K562 (cell line): ENCODE data around the gene MMRN2. TPM values are rescaled to one million over a fixed set of nuclear protein-coding genes. Genes with fewer than 3 reads are reported as not detected.

Experiments
- CBFB ChIP-seq: sonication (generic); formaldehyde crosslinking; IDR thresholded peaks from 2 replicates; pipeline ENCODE4 v1.4.0; 2020; ENCODE audit warnings: mild to moderate bottlenecking, missing genetic modification reagents
- PRMT5 ChIP-seq: sonication (generic); formaldehyde crosslinking; IDR thresholded peaks from 2 replicates; pipeline ENCODE4 v1.5.0; 2020; ENCODE audit warnings: missing genetic modification reagents
- RFX7 ChIP-seq: fragments of 250-450 bp; sonication (Bioruptor Pico); IDR thresholded peaks from 2 replicates; pipeline ENCODE4 v1.5.1; 2021; ENCODE audit warnings: mild to moderate bottlenecking
- ZNF780A ChIP-seq: fragments of 250-450 bp; sonication (Bioruptor Pico); IDR thresholded peaks from 2 replicates; pipeline ENCODE4 v1.5.0; 2021; ENCODE audit warnings: mild to moderate bottlenecking
- polyA plus RNA-seq, 8 experiments: library from polyadenylated mRNA; depleted of rRNA in 4 of 8; stranded (reverse) in 5 of 8; unstranded in 3 of 8; fragments of >200 nt; fragmentation: Nextera tagmentation in 2 of 8; fragmentation: Illumina TruSeq in 1 of 8; extraction: Ambion mirVana in 2 of 8; extraction: Trizol in 1 of 8; gene quantifications; 2 replicates each; pipeline versions ENCODE4 v1.2.1 to v1.2.3, GENCODE V29; 2011 to 2014; ENCODE audit warnings: inconsistent platforms in 1 of 8, missing spikeins in 1 of 8
- total RNA-seq, 7 experiments: library from RNA; depleted of rRNA in 6 of 7; stranded (reverse); fragments of >200 nt in 6 of 7; fragmentation: Illumina TruSeq in 2 of 7; extraction: Trizol in 2 of 7; gene quantifications; 2 replicates each; pipeline versions ENCODE4 v1.2.1 to v1.2.3, GENCODE V29; 2011 to 2021; ENCODE audit warnings: low replicate concordance in 1 of 7
- TF ChIP-seq, protein P1 (sequence below): fragments of 450-650 bp; IDR thresholded peaks from 2 replicates; pipeline ENCODE4 v1.6.1; 2016; ENCODE audit warnings: borderline replicate concordance
- TF ChIP-seq, protein P2 (sequence below): fragments of 450-650 bp; IDR thresholded peaks from 2 replicates; pipeline ENCODE4 v1.6.1; 2016; ENCODE audit warnings: mild to moderate bottlenecking, moderate library complexity

The MMRN2 gene
- total and polyA plus RNA-seq, 9 of the 15 experiments (the other 6 are each of a cell fraction or from before 2014, with no cell fraction given) = 0.07 to 2.0 (median 1.2) TPM

GRCh38 chr10:86888585-86889381 is 68.6 kb downstream of the MMRN2 start (continued):
- TF ChIP-seq, protein P1, sequence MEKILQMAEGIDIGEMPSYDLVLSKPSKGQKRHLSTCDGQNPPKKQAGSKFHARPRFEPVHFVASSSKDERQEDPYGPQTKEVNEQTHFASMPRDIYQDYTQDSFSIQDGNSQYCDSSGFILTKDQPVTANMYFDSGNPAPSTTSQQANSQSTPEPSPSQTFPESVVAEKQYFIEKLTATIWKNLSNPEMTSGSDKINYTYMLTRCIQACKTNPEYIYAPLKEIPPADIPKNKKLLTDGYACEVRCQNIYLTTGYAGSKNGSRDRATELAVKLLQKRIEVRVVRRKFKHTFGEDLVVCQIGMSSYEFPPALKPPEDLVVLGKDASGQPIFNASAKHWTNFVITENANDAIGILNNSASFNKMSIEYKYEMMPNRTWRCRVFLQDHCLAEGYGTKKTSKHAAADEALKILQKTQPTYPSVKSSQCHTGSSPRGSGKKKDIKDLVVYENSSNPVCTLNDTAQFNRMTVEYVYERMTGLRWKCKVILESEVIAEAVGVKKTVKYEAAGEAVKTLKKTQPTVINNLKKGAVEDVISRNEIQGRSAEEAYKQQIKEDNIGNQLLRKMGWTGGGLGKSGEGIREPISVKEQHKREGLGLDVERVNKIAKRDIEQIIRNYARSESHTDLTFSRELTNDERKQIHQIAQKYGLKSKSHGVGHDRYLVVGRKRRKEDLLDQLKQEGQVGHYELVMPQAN = no peak
- no peak for TF ChIP-seq RFX7 (CRISPR knock-in tag)
- TF ChIP-seq ZNF780A (CRISPR knock-in tag) = no peak
- TF ChIP-seq, protein P2, sequence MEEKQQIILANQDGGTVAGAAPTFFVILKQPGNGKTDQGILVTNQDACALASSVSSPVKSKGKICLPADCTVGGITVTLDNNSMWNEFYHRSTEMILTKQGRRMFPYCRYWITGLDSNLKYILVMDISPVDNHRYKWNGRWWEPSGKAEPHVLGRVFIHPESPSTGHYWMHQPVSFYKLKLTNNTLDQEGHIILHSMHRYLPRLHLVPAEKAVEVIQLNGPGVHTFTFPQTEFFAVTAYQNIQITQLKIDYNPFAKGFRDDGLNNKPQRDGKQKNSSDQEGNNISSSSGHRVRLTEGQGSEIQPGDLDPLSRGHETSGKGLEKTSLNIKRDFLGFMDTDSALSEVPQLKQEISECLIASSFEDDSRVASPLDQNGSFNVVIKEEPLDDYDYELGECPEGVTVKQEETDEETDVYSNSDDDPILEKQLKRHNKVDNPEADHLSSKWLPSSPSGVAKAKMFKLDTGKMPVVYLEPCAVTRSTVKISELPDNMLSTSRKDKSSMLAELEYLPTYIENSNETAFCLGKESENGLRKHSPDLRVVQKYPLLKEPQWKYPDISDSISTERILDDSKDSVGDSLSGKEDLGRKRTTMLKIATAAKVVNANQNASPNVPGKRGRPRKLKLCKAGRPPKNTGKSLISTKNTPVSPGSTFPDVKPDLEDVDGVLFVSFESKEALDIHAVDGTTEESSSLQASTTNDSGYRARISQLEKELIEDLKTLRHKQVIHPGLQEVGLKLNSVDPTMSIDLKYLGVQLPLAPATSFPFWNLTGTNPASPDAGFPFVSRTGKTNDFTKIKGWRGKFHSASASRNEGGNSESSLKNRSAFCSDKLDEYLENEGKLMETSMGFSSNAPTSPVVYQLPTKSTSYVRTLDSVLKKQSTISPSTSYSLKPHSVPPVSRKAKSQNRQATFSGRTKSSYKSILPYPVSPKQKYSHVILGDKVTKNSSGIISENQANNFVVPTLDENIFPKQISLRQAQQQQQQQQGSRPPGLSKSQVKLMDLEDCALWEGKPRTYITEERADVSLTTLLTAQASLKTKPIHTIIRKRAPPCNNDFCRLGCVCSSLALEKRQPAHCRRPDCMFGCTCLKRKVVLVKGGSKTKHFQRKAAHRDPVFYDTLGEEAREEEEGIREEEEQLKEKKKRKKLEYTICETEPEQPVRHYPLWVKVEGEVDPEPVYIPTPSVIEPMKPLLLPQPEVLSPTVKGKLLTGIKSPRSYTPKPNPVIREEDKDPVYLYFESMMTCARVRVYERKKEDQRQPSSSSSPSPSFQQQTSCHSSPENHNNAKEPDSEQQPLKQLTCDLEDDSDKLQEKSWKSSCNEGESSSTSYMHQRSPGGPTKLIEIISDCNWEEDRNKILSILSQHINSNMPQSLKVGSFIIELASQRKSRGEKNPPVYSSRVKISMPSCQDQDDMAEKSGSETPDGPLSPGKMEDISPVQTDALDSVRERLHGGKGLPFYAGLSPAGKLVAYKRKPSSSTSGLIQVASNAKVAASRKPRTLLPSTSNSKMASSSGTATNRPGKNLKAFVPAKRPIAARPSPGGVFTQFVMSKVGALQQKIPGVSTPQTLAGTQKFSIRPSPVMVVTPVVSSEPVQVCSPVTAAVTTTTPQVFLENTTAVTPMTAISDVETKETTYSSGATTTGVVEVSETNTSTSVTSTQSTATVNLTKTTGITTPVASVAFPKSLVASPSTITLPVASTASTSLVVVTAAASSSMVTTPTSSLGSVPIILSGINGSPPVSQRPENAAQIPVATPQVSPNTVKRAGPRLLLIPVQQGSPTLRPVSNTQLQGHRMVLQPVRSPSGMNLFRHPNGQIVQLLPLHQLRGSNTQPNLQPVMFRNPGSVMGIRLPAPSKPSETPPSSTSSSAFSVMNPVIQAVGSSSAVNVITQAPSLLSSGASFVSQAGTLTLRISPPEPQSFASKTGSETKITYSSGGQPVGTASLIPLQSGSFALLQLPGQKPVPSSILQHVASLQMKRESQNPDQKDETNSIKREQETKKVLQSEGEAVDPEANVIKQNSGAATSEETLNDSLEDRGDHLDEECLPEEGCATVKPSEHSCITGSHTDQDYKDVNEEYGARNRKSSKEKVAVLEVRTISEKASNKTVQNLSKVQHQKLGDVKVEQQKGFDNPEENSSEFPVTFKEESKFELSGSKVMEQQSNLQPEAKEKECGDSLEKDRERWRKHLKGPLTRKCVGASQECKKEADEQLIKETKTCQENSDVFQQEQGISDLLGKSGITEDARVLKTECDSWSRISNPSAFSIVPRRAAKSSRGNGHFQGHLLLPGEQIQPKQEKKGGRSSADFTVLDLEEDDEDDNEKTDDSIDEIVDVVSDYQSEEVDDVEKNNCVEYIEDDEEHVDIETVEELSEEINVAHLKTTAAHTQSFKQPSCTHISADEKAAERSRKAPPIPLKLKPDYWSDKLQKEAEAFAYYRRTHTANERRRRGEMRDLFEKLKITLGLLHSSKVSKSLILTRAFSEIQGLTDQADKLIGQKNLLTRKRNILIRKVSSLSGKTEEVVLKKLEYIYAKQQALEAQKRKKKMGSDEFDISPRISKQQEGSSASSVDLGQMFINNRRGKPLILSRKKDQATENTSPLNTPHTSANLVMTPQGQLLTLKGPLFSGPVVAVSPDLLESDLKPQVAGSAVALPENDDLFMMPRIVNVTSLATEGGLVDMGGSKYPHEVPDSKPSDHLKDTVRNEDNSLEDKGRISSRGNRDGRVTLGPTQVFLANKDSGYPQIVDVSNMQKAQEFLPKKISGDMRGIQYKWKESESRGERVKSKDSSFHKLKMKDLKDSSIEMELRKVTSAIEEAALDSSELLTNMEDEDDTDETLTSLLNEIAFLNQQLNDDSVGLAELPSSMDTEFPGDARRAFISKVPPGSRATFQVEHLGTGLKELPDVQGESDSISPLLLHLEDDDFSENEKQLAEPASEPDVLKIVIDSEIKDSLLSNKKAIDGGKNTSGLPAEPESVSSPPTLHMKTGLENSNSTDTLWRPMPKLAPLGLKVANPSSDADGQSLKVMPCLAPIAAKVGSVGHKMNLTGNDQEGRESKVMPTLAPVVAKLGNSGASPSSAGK = no peak
- no peak for TF ChIP-seq CBFB (CRISPR knock-in tag)
- no peak for TF ChIP-seq PRMT5
